GM12891 (cell line): ENCODE data around the gene LRRC37A3.
"Not testable (repeated sequence)": the region's sequence is repeated elsewhere in the genome, so short reads cannot be mapped to it uniquely, and the experiment has no call there.

Source experiments
- DNase-seq: peaks from one replicate; pipeline ENCODE4 v3.0.0; 2011; ENCODE audit warnings: low spot score; ENCODE audit not compliant: insufficient read length
- FAIRE-seq: peaks from 2 replicates; lab custom pipeline; 2011; peaks lifted over from hg19 to GRCh38; lab: Jason Lieb, UNC

Gene LRRC37A3

DNA sequence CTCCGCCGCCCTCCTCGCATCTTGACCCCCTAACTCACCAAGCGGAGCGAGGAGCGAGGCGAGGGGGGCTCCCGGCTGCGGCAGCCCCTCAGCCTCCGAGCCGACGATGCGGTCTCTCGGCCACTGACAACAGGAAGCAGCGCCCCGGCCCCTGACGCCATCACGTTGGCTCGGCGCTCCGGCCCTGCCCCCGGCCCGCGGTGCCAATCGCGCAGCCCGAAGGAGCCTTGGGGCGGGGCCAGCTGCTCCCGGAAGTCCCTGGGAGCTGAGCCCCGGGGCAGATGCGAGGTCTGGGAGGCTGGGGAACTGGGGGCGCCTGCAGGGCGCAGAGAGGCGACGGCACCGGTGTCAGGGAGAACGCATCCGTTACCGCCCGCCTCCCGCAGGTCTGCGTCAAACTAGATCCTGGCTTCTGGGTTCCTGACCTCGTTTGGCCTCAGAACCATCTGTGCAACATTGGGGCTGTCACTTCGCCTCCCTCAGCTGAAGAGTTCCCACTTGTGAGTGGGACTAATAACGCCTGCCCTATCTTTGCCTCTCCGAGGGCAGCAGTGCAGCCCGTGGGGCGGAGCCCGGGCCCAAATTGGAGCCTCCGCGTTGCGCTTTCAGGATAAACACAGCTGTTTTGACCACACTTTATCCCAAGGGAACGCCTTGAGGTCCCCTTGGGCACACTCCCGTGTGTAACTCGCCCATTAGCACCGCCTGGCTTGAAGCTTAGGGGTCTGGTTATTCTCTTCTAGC lies 82.1 kb downstream of the LRRC37A3 start:
- DNase-seq (peak; percentile 82), FAIRE-seq (peak; percentile 63)

DNA sequence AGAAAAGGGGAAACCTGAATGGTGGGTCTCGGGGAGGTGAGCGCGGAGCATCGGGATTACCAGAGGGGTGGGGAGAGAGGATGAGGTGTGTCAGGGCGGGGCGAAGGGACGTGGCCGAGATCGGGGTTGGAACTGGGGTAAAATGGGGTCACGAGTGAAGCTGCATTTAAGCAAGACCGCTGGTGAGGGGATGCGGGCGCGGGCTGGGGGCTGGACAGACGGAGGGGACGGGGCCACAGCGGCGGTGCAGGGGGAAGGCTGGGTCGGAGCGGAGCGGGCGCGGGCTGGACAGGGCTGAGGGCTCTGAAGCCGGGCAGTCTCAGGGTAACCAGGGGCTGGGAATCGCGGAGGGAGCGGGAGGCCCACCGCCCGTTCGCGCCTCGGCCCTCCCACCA lies 82.7 kb downstream of the LRRC37A3 start:
- DNase-seq, FAIRE-seq: not testable (repeated sequence)

DNA sequence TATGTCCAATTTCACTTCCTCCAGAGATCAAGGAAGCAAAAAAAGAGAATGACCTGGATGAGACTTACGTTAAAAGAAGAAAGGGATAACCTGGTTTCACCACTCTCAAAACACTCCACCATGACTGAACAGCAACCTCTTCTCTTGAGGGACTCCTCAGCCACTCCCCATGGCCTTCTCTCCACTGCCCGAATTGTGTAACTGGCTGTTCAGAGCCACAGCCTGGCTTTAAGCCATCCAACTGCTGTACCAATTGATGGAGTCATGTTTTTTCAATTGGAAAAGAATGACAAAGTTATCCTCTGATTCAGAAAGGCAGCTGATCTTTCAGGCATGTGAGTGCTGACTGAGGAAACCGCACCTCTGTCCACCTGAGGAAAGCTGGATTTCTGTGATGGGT lies 85.2 kb downstream of the LRRC37A3 start:
- not testable (repeated sequence) for FAIRE-seq, DNase-seq

DNA sequence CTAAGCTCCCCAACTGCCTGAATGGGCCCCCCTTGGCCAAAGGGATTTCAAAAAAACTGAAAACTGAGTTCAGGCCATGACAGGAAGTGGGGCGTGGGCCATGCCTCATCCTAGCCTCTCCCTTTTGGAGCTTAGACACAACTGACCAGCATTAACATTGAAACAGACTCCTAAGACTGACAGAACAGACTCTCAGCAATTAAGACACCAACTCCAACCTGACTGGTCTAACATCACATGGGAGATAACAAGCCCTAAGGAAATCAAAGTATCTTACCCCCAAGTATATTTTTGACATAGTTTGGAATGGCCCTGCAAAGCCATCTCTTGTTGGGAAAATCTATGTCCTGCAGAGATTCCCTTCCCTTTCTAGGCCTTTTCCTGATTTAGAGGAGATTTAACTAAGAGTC lies 88.6 kb downstream of the LRRC37A3 start:
- not testable (repeated sequence) for DNase-seq, FAIRE-seq

DNA sequence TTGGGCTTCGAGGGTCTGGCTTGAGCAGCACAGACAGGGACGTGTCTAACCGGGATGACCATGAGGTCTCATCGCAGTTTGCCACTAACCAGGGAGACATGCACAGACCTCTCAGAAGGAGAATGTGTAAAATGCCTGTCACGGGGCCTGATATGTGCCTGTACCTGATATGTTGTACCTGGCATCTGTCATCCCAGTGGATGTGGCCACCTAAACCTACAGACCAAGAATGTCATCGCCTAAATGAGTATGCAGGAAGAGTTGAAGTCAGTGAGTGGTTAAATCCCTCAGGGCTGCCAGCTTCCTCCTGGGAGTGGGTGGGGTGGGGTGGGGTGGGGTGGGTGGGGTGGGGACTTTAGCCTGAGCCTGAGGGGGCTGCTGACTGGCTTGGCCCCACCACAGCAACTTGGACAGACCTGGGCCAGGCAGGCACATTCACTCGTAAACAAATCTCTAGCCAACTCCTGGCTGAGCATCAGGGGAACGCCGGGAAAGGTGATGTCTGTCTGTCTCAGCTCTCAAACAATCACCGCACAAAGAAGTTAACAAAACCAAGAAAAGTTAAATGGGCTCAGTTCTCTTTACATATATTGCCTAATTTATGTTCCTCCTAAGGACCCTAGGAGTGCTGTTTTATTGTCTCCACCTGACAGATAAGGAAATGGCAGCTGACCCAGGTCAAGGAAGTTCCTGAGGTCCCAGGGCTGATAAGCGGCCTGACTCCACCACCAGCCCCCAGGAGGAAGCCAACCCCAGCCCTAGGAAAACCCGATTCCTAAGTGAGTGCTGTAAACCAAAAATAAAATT lies 89.3 kb downstream of the LRRC37A3 start:
- FAIRE-seq, DNase-seq: not testable (repeated sequence)

DNA sequence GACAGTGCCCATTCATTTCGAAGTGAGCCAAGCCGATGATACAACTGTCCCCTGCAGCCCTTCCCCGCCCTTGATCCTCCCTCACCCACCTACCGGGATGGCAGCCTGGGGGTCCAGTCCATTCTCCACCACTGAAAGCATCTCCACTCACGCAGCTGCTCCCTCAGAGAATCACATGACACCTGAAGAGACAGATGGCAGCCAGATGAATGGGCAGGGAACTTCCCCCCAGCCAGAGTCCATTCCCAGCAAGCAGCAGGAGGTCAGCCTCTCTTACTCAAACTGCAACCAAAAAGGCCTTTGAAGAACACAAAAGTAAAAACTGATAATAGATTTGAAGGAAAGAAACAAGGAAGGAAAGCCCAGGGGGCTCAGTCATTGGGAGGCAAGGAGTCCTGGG lies 90.2 kb downstream of the LRRC37A3 start:
- FAIRE-seq, DNase-seq: not testable (repeated sequence)

DNA sequence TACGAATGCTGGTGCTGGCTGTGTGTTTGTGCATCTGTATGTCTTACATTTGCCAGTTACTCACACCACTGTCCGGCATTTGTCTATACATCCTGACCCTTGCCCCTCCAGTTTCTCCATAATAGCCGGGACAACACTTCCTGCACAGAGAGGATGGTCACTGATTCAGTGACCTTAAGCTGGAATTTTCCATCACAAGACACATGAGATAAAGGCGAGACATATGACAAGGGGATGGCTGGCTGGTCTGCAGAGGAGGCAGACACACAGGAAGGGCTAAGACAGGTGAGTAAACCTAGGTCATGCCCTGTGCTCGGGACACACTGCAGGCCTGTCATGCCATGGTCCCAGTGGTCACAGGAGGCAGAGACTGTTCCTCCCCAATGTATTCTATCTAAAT lies 100.4 kb downstream of the LRRC37A3 start:
- DNase-seq, FAIRE-seq: not testable (repeated sequence)

DNA sequence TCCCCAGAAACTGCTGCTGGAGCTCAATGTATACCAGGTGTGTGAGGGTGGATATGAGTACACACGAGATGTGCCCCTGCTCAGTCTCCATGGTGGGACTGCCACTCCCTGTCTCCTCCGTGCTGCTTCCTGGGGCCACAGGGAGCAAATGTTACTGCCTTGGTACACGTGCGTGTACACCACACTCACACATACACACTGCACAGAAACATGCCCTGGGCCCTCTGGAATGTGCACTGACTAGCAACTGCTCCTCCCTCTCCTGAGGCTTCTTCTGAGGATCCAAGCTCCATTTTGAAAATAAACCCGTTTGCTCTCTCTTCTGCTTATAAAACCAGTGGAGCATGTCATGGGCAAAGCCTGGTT lies 103.5 kb downstream of the LRRC37A3 start:
- not testable (repeated sequence) for DNase-seq, FAIRE-seq

DNA sequence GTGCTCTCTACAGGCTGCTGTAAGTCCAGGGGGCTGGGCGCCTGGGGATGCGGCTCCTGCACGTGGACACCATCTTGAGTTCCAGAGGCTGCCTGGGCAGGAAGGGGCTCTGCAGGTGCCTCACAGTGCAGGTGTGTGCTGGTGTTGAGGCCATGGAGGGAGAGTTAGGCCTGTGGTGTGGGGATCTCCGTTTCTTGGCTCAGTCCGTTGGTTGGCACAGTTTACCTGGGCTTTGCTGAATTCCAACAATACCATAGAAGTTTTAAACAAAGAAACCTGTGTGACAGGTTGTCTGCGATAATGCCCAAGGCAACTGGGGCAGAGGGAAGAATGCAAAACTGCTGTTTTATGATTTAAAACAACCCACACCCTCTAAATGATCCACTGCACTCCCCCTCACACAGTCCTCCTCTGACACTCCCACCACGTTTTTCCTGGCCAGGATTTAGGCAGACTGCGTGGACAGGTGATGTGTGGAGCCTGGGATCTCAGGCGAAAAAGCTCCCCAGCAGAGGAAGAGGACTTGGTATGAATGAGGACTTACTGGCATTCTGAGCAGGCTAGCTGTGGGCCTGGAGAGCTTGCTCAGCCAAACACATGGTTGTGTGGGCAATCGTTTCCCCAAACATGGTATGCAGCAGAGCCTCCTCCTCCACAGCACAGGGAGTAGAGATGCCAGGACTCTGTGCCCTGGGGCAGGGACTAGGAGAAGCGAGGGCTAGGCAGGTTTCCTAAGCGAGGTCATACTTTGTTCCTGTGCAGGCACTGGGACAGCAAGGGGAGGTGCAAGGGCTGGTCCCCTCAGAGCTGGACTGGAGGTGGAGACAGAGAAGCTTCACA lies 104.1 kb downstream of the LRRC37A3 start:
- not testable (repeated sequence) for FAIRE-seq

DNA sequence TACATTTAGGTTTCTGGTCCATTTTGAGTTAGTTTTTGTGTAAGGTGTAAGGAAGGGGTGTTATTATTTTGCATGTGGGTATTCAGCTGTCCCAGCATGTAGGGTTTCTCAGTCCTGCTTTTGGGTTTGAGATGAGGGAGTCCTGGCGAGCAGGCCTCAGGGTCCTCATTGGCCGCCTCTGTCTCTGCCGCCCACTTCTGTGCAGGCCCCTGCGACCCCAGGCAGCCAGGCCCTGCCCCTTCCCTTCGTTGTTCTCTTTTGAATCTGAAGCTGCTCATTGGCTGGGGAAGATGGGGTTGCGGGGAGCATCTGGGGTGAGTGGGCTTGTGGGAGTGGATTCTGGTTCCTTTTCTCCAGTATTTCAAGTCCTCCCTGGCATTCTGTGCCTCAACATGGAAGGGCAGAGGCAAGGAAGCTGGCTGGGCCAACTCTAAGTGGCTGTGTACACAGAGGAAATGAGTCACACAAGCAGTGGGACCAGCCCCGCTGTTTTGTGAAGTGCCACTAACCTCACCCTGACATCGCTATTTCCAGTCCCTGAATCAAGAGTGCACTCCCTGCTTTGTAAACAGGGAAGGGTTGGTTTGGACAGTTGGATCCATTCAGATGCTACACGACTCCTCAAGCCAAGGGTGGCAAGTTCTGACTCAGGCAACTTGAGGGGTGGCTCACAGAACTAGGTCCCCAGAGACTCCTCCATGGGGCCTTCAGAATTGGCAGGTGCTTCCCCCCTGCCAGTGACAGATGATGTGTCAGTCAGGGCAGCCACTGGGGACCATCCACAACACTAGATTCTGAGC lies 110.9 kb downstream of the LRRC37A3 start:
- DNase-seq: not testable (repeated sequence)
- FAIRE-seq: peak; percentile 95

More for the DNA sequence above, 104.1 kb downstream of the LRRC37A3 start:
- DNase-seq: not testable (repeated sequence)
